DMS79 treated with DMSO at 0.1 percent for 48 hours (cell line): ENCODE results near the gene BAHCC1.

Experiments used
- DNase-seq: peaks from one replicate; lab custom pipeline; 2025; lab: John Stamatoyannopoulos, UW

Gene BAHCC1

DNA sequence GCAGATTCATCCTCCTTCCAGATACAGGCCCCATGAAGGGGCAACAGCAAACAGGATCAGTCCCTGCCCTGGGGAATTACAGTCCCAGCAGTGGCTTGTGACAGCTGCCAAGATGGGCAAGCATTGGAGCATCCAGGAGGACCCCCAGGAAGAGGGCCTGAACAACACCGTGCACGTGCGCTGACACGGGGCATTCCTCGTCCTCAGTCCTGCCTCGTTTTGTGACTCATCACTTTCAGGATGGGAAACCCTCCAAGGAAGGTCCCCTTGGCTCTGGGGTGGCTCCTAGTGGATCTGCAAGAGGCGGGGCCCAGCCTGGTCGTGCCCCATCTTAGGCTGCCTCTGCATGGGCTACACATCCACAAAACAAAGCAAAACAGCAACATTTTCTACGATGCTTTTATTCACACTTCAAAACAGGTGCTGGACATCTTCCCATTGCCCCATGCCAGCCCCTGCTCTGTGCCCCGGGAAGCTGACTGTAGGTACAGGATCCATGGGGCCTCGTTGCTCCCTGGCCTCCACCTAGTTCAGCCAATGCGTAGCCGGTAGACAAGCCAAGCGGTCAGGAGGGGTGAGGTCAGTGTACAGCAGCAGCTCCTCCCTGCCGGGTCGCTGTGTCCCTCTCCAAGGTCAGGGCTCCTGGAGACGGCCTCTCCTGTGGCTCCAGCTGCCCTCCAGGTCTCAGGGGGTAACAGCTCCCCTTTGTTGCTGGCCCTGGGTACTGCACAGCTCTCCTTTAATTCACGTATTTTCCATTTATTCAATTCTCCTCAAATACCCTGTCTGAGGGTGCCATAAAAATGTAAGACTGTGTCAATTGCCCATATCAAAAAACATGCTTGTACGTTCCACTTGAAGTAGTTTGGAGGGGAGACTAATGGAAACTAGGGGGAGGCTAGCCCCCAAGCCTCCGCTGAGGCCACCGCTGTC lies 85.1 kb downstream of the BAHCC1 start:
- peak; percentile 79 for DNase-seq

DNA sequence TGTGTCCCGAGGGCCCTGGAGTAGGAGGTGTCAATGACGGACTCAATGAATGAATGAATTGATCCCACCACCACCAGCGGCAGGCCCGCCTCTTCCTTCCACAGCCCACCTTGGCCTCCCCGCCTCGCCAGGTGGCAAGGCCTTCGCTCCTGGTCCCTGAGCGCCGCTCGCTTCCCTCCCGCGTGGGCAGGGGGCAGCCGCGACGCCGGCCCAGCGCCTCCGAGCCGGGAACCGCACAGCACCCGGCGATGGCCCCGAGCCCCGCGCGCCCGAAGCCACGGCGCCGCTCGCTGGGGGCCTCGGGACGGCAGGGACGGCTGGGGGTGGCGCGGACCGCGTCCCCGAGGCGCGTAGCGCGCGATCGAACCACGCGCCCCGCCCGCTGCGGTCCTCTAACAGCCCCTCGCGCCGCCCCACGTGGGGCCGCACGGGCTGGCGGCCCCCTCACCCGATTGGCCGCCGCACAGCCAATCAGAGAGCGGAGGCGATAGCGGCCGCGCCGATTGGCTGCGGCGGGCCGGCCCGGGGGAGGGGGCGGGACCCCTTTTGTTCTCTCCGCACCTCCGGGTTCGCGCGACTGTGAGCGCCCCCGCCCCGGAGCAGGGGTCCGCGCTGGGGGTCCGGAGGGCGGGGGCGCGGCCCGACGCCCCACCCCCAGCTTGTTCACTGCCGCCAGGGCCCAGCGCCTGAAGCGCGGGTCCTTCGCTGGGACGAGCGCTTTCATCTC lies 86.0 kb downstream of the BAHCC1 start:
- peak; percentile 68 for DNase-seq

- peak; percentile 68 for DNase-seq
Measured at GRCh38 chr17:81481815-81482505, 86.7 kb downstream of the BAHCC1 start.

DNA sequence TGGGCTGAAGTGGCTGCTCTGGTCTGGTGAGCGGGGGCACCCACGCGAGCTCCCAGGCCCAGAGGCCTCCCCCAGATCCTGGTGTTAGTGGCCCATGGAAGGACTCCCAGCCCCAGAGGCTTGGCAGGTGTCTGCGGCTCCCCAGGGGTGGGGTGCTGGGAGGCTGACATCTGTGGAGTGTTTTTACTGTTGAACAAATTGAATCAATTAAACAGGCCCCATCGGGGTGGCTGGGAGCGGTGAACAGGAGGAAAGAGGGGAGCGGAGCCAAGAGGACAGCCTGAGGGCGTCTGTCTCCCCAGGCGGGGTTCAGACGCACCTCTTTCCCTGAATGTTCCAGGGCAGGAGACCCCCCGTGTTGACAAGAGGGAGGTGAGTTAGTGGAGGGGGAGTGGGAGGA lies 87.4 kb downstream of the BAHCC1 start:
- no peak for DNase-seq

DNA sequence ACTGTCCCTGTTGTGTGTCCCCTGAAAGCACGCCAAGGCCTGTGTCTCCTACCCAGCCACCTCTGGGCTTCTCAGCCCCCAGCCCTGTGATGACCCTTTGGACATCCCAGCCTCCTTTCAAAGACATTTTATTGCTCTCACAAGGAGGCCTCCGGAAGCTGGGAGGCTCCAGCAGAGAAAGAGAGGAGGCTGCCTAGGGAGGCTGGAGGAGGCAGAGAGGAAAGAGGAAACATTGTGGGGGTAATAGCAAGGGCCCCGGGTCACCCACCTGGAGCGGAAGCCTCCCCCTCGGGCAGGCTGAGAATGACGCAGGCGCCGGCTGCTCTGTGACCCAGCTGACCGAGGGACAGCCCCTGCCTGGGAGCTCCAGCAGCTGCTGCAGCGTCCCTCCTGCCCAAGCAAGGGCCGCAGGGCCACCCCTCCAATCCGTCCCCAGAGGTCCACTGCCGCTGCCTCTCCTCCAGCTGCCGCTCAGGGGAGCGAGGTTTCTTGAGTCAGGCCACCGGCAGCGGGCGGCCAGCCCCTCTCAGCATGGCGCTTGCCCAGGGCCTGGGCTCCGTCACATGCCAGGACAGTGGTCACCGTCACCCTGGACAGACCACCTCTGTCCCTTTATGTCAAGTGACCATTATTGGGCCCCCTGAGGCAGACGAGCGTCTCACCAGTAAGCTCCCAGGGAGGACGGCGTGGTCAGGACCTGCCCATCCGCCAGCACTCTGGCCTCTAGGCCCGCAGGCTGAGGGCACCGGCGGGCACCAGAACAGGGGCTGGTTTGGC lies 88.0 kb downstream of the BAHCC1 start:
- no peak for DNase-seq

- no peak for DNase-seq
Measured at GRCh38 chr17:81483862-81484194, 88.6 kb downstream of the BAHCC1 start.

DNA sequence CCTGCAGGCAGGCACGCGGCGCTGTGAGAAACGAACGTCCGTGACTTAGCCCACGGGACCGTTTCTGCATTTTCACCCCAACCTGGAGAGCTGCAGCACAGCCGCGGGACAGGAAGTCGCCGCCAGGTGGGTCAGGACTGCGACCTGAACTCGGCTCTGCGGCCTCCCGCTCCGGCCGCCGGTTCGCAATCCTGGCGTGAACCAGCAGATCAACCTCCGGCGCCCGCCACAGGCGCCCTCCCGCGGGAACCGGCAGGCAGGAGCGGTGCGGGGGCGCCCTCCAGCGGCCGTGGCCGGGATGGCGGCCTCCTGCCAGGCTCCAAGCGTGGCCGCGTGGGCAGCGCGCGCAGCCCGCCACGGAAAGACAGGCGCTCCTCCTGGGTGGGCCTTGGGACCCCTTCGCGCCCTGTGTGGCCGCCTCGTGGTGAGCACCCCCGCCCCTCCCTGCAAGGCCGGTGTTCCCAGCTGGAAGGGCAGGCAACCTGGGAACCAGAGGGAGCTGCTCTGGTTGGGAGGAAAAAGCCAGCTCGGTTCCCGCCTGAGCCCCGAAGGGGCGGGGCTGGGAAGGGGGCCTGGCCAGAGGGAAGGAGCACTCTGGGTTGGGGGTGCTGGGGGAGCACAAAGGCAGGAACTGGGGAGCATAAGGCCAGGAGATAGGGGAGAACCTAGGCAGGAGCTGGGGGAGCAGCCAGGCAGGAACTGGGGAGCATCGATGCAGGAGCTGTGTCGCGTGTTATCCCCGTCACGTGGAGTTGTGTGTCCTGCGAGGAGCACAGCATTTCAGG lies 89.1 kb downstream of the BAHCC1 start:
- peak; percentile 37 for DNase-seq

GRCh38 chr17:81486199-81486810 lies 91.0 kb downstream of the BAHCC1 start:
- no peak for DNase-seq

- DNase-seq: no peak
Measured at GRCh38 chr17:81487089-81487486, 91.8 kb downstream of the BAHCC1 start.

DNA sequence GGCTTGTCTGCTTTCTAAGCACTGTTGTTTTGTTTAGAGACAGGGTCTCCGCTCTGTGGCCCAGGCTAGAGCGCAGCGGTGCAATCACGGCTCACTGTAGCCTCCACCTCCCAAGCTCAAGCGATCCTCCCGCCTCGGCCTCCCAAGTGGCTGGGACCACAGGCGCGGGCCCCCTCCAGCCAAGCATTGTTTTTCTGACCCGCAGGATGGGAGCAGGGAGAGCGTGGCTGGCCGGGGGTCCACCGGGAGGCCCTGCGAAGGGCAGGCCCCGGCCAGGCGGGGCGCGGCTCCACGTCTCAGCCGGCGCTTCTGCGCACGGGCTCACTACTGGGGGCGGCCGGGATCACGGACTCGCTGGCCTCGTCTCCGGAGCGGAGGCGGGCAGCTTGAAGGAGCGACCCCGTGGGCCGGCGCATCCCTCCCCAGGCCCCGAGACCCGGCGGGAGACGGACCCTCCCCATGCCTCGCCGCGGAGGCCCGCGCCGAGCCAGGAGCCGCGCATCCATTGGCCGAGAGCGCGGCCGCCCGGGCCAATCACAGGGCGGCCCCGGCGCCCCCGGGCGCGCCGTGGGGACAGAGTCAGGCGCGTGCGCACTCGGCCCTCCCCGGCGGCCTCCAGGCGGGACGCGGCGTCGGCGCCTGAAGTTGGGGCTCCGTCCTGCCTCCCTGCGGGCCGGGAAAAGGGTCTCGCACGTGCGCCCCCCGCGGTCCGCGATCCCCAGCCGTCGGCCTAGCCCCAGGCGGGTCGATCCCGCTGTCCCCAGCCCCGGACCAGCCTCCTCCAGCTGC lies 92.4 kb downstream of the BAHCC1 start:
- peak; percentile 54 for DNase-seq

GRCh38 chr17:81488276-81488860 lies 93.1 kb downstream of the BAHCC1 start:
- no peak for DNase-seq

- no peak for DNase-seq
Measured at GRCh38 chr17:81489012-81489997, 94.0 kb downstream of the BAHCC1 start.

GRCh38 chr17:81489998-81490992 lies 95.0 kb downstream of the BAHCC1 start:
- DNase-seq: no peak

DNA sequence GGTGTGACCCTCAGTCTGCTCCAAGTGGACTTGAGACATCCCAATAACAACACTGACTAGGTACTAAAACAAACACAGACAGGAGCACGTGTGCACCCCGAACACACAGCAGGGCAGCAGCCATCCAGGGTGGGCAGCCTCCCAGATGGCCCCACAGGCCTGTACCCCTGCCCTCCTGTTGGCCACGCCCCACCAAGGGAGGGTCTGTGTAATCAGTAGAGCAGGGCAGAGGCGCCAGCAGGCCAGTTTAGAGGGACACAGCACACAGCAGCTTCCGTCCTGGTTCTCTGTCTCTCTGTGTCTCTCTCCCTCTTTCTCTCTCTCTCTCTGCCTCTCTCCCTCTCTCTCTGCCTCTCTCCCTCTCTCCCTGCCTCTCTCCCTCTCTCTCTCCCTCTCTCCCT lies 95.9 kb downstream of the BAHCC1 start:
- no peak for DNase-seq

- no peak for DNase-seq
Measured at GRCh38 chr17:81491761-81492160, 96.5 kb downstream of the BAHCC1 start.

GRCh38 chr17:81492202-81492601 lies 96.9 kb downstream of the BAHCC1 start:
- DNase-seq: no peak

DNA sequence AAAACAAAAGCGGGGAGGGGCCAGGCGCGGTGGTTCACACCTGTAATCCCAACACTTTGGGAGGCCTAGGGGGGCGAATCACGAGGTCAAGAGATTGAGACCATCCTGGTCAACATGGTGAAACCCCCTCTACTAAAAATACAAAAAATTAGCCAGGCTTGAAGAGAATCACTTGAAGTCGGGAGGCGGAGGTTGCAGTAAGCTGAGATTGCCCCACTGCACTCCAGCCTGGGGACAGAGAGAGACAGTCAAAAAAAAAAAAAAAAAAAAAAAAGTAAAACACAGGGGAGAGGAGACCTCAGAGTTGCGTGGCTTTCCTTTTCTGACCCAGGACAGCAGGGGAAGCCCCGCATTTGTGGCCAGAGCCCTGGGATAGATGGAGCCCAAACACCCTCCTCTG lies 97.4 kb downstream of the BAHCC1 start:
- no peak for DNase-seq
